T-helper 22 cell (primary cell): ENCODE measurements around the gene NFKBIE.

Experiments
- DNase-seq: peaks from one replicate; pipeline ENCODE4 v3.0.0-alpha.2; 2020; ENCODE audit warnings: low read depth

NFKBIE gene

DNA sequence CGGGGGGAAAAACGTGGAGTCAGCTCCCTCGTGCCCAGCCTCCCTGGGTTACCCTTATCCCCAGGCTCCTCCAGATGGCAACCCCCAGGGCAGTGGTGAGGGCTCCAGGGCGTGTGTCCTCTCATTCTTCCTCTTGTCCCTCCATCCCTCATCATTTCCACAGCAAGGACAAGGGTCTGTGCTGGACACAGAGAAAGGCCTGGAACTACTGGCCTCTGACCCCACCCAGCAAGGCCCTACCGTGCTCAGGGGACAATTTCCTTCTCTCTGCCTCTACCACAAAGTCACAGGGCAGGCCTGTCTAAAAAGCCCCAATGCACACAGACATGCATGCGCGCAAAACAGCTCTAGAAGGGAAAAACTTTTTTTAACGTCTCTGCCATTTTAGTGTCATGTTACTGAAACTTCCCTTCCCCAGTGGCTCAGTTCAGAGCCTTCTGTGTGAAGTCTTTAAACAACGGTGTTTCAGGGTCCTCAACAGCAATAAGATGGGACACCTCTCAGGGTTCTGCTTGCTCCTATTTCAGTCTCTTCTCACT, 7.0 kb downstream of the NFKBIE start:
- no peak for DNase-seq

DNA sequence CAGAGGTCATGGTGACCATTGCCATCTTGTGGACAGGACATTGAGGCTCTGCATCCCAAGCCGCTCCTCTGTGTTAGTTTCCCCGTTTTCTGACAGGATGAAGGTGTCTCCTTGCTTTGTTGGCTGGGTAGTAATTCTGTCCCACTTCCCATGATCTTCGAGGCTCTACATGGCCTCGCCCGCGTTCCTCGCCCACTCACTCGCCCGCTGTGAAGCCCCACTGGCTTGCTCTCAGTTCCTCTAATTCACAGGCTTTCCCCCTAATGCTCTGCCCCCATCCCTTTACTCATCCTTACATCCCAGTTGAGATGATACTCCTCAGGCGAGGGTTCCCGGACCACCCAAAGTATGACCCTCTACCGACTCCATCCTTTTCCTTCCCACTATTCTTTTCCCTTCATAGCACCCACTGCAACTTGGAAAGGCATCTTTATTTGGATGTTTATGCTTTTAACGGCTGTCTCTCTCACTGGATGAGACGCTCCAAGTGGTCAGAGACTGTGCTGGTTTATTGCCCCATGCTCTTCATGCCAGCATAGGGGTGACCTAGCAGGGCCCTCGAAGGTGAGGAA, 7.5 kb downstream of the NFKBIE start:
- no peak for DNase-seq

DNA sequence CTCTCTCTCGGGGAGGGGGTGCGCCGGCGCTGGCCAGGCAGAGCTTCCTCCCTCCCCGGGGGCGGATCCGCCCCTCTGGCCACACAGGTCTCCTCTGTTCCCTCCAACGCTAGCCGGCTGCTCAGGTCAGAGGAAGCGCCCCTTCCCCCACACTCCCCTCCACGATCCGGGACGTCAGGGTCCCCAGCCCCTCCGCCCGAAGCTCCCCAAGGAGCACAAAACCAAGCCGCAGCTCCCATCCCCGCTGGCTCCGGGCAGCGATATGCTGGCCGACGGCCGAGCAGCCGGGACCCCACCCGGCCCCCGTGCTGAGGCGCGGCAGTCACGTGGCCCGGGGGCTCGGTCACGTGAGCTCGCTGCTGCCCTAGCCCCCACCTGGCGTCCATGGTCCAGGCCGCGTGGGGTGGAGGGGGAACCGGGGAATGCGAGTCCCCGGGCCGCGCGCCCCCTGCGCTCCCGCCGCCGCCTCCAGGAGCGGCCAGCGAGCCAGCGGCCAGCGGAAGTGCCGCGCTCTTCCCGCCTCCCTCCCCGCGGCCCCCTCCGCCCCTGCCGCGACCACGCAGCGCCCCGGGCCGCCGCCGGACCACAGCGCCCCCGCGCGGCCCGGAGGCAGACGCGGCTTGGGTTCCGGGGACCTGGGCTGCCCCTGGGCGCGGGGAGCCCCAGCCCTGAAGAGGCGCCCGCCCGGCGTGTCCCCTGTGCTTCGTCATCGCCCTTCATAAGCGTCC, 8.2 kb downstream of the NFKBIE start, which contains the start of gene SLC35B2:
Gene SLC35B2, minus strand, starts transcription at position 504 of the 728 bp plus-strand sequence. Its CDS starts 118 bp downstream, at position 386.
- DNase-seq = peak; percentile 42

DNA sequence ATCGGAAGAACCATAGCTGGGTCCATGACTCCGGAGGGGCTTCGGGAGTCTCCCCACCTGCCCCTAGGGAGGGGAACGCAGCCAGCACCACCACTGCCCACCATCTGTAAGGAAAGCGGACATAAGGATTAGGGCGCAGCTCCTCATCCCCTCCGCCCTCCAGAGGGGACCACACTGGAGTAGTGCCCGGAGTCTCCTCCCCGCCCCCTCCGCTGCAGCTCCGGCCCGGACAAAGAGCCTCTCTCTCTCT, 8.7 kb downstream of the NFKBIE start:
- DNase-seq = no peak

DNA sequence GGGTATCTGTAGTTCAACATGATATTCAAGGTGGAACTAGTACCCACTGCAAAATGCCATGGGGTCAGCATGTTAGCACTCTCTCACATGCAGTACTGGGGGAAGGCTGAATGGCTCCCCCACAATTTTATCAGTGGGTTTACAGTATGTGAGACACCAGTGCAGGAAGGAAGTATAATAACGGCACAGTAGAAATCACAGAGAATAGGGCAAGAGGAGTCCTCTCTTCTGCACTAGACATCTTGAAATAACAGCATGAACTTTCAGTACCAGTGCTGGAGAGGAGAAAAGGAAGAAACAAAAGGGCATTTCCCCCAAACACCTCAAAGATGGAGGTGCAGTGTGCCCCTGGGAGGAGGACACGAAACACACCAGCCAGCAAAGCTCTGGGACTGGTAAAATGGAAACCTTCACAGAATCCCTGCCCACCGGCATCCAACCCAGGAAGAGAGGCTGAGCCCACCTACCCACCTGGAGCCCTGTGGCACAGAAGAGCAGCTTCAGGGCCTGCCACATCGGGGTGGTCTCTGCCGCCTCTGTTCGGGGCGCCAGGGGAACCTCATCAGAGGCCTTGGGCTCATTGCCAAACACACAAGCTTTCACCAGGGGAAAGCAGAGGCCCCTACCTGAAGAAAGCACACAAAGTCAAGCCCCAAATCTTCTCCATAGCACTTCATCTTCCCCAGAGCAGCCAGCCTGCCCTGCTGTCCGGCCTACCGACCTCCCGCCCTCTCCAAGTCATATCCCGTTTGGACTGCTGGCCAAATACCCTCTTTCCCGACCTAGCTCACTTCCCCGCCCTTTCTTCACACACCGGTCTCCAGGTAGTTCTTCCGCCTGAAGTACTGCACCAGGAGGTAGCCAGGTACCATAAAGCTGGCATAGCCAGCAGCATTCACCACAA, 9.2 kb downstream of the NFKBIE start:
- DNase-seq = no peak

DNA sequence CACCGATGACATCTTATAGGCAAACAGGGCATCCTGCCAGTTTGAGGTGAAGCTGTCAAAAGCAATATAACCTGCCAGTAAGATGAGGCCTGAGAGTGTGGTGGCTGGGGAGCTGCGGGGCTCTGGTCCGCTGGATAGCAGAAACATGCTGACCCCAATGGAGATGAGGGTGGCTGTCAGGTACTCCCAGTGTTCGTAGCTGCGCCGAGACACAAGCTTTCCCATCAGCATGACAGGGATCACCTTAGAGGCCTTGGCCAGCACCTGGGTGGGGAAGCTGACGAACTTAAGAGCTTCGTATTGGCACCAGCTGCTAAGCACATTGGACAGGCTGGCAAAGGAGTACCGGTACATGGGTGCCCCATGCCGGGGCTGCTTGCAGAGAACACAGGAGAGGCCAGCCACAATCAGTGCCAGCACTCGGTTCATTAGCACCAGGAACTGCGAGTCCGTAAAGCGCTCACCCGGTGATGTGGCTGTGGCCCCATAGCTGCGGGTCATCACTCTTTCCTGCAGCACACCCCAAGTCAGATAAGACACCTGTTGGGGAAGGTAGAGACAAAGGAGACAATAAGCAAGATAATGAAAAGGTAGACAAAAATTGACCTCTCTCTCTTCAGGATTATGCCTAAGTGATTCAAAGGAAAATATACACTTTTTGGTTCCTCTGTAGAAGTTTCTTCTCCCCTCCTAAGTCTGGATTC, 10.1 kb downstream of the NFKBIE start:
- DNase-seq = no peak

DNA sequence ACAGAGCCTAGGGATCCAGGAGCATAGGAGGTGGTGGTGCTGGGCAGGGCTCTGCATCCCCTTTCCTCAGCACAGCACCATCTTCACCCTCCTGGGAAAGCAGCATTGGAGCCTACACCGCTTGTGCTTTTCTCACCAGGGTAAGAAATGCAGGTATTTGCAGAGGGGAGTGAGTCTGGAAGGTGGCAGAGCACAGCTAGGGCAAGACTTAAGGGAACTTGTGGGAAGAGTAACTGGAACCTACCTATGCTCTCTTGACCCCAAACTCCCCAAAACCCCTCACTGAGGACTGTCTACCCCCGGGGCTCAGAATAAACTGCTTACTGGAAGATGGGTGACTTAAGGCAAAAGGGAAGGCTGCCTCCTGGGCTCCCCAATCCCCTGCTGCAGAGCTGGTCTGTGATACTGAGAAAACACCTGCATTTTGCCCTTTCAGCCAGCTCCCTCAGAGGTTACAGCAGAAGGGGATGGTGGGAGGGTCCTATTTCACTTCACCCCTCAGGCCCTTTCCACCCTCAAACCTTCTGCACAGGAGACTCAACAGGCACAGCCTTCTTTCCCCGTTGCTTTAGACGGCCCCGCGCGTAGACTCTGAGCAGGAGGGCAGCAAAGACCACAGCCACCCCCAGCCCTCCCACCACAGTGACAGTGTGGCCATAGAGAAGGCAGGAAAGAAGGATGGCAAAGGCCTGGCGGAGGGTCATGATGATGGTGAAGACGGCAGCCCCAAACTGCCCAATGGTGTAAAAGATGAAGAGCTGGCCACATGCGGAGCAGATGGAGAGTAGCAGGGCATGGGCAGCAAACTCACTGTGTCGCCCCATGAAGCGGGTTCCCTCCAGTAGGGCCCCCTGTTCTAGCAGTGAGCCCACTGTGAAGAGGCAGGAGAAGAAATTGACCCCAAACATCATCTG, 10.9 kb downstream of the NFKBIE start:
- DNase-seq = no peak

DNA sequence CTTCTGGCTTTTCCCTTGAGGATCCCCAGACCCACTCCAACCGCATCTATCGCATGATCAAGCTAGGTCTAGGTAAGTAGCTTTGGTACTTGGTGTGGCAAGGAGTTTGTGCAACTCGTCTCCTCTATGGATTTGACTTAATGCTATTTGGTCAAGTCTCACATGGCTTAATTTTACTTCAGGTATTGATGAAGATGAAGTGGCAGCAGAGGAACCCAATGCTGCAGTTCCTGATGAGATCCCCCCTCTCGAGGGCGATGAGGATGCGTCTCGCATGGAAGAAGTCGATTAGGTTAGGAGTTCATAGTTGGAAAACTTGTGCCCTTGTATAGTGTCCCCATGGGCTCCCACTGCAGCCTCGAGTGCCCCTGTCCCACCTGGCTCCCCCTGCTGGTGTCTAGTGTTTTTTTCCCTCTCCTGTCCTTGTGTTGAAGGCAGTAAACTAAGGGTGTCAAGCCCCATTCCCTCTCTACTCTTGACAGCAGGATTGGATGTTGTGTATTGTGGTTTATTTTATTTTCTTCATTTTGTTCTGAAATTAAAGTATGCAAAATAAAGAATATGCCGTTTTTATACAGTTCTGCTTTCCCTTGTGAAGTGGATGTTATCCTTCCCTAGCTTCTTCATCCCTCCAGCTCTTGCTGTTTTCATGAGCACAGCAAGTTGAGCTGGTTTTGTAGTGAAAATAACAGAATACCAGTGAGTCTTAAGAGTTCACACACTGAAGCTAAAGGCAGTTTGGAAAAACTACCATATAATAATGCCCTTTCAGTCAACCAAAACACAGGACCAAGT, 11.8 kb downstream of the NFKBIE start:
- no peak for DNase-seq

DNA sequence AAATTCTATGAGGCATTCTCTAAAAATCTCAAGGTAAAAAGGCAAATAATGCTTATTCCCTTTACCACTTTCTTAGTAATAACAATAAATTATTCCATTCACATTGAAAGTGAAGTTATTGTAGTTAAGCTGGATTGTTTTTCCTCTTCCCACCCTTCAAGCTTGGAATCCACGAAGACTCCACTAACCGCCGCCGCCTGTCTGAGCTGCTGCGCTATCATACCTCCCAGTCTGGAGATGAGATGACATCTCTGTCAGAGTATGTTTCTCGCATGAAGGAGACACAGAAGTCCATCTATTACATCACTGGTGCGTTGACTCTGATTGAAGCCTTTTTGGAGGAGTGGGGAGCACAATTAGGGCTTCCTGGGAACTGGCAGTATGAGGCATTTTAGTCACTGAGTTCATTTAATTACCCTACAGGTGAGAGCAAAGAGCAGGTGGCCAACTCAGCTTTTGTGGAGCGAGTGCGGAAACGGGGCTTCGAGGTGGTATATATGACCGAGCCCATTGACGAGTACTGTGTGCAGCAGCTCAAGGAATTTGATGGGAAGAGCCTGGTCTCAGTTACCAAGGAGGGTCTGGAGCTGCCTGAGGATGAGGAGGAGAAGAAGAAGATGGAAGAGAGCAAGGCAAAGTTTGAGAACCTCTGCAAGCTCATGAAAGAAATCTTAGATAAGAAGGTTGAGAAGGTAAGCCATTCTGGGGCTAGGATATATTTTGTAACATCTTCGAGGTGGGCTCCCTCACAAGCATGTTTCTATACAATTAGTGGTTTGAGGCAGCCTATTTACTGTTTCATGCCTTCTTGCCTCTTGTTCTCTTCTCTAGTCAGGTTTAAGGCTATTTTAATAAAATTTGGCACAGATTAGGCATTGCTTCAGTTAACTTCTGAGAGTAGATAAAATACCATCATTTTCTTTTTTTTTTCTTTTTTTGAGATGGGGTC, 13.5 kb downstream of the NFKBIE start:
- no peak for DNase-seq

DNA sequence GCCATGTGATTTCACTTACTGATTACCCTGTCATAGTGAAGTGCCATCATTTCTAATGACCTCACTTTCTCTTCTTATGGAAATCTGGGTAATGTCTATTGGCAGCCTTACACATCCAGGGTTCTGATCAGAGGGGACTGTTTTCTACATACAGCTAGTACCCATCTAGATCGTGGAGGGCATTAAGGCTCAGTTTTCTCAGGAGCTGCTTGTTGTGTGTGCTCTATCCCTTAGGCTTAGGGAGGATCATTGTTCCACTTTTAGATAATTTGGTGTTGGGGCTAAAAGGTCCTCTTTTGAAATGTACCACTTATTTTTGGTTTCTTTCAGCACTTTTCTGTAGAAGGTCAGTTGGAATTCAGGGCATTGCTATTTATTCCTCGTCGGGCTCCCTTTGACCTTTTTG, 14.6 kb downstream of the NFKBIE start:
- DNase-seq = no peak

DNA sequence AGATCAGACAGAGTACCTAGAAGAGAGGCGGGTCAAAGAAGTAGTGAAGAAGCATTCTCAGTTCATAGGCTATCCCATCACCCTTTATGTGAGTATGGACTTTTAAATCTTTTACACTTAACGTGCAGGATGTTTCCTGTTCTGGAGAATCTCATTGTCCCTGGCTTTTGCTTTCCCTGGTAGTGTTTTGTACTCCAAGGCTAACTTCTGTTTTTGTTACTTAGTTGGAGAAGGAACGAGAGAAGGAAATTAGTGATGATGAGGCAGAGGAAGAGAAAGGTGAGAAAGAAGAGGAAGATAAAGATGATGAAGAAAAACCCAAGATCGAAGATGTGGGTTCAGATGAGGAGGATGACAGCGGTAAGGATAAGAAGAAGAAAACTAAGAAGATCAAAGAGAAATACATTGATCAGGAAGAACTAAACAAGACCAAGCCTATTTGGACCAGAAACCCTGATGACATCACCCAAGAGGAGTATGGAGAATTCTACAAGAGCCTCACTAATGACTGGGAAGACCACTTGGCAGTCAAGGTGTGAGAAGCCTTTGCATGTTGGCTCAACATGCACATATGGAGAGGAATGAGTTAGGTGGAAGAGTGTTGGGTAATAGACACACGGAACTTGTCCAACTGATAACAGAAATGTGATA, 15.2 kb downstream of the NFKBIE start:
- DNase-seq = no peak

DNA sequence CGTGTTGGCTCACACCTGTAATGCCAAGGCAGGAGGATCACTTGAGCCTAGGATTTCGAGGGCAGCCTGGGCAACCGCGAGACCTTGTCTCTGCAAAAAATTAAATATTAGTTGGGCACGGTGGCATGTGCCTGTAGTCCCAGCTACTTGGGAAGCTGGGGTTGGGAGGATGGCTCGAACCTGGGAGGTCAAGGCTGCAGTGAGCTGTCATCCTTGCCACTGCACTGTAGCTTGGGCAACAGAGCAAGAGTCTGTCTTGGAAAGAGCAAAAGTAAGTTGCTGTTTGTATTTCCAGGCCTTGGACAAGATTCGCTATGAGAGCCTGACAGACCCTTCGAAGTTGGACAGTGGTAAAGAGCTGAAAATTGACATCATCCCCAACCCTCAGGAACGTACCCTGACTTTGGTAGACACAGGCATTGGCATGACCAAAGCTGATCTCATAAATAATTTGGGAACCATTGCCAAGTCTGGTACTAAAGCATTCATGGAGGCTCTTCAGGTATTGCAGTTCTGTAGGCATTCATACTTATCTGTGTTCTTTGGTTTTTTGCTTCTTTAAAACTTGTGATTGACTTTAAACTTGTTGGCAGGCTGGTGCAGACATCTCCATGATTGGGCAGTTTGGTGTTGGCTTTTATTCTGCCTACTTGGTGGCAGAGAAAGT, 16.1 kb downstream of the NFKBIE start:
- no peak for DNase-seq

DNA sequence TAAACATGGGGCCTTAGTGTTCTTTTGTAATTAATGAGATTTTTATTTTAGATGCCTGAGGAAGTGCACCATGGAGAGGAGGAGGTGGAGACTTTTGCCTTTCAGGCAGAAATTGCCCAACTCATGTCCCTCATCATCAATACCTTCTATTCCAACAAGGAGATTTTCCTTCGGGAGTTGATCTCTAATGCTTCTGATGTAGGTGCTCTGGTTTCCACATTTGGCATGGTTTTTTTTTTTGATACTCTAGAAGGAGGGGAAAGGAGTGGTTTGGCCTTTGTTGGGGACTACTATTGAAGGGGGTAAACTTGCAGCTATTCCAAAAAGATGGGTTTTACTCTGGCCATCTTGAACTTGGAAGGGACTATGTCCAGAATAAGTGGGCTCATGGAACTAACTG, 16.8 kb downstream of the NFKBIE start:
- no peak for DNase-seq

DNA sequence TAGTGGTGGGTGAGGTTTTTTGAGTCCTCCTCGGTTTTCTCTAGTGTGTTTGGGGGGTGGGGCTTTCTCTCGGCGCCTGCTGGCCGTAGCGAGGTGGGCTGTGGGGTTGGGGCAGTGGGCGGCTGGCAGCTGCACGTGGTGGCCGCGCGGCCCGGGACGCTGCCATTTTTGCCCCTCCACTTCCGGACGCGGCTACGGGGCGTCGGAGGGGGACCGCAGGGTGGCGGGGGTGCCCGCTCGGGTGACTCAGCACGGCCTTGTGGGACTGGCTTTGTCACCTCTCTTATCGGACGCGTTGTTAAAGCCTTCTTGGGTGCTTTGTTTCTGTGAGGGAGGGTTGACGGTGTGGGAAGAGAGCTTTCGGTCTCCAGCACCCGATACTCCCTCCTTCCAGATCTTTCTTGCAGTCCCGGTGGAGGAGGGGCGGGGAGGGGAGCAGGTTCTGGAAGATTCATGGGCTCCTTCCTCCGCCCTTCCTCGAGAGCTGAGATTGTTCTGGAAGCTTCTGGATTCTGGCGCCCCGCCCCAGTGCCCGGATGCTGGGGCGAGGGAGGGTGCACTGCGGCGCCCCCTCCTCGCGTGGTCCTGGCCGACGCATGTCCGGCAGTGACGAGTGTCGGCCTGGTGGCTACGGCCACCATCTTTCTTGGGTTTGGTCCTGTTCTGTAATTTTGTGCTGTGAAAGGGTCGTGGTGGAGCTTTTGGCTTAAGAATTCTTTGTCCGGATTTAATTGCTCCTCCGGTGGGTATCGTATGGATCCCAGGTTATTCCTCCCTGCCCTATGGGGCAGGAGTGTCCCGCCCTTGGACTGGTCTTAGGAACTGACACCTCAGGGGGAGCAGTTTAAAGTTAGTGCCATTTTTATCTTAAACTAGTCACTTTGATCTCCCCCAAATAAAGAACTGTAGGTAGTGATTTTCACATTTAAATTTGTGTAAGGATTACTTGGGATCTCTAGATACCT, 17.7 kb downstream of the NFKBIE start:
- DNase-seq = peak; percentile 87

DNA sequence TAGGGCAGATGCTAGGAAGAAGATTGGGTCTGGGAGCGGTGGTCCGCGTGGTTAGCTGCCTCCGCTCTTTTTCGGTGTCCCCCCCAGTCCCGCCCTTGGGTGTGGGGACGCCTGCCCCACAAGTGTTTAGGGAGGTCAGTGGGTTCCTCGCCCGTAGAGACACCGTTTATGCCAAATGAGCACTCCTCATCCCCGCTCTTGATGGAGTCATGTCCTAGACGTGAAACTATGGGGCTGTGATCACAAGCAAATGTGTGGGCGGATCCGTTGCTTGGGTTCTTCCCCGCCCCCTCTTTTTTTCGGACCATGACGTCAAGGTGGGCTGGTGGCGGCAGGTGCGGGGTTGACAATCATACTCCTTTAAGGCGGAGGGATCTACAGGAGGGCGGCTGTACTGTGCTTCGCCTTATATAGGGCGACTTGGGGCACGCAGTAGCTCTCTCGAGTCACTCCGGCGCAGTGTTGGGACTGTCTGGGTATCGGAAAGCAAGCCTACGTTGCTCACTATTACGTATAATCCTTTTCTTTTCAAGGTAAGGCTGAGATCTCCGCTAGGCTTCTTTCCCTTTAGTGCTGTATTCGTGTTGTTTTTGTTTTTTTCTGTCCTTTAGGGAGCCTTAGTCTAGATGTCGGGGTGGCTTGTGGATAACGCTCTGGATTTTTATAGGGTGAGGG, 18.6 kb downstream of the NFKBIE start, which contains the start of gene HSP90AB1:
Gene HSP90AB1, plus strand, starts transcription at position 439 of the 675 bp plus-strand sequence. CDS start 1,529 bp downstream, outside the sequence.
- DNase-seq = peak; percentile 96
